Stimulated activated CD4-positive, alpha-beta T cell treated with anti-CD3 and anti-CD28 coated beads, Interleukin-15, amount 100 ng/mL, for 1 hour (primary cell): ENCODE measurements around the gene WDFY2.
A peak's percentile ranks its signal among the peaks of the same experiment; 100 is the strongest.

ENCODE experiments used
- DNase-seq, 2 donors: peaks; one replicate each; pipeline ENCODE4 v3.0.0-alpha.2; 2020; ENCODE audit warnings: low read depth in 1 of 2, low spot score in 1 of 2

WDFY2 gene

DNA sequence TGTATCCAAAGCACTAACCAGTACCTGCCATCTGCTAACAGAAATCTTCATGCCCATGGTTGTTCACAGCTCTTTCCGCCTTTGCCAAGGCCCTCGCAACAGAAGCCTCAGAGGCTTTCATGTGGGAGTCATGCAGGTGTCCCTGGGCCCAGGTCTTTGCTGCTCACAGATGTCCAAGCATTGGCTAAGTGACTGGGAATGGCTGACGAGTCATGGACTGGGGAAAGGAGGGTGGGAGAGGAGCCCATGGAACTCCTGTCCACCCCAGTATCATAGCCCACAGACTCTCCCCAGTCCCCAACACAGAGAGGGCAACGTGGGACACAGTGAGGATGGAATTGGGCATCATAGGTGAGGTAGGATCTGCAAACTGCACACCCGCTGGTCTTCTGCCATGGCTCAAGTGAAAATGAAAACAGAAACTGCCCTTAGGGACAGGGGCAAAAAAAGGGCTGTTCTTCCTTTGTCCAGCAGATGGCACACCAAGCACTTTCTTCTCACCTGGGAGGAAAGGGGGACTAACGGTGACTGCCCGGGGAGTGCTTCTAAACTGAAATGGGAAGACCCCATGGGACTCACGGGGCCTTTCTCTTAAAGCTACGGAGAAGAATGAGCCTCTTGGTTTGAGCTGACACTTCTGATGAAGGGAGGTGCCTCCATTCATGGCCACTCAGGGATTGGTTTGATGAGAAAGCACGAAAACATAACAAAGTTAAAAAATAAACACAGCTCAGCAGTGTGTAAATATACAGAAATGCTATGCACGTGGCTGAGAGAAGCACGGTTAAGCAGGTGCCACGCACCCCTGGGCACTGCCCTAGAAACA lies 230.8 kb downstream of the WDFY2 start:
- DNase-seq: peak; percentile 43 to 48

DNA sequence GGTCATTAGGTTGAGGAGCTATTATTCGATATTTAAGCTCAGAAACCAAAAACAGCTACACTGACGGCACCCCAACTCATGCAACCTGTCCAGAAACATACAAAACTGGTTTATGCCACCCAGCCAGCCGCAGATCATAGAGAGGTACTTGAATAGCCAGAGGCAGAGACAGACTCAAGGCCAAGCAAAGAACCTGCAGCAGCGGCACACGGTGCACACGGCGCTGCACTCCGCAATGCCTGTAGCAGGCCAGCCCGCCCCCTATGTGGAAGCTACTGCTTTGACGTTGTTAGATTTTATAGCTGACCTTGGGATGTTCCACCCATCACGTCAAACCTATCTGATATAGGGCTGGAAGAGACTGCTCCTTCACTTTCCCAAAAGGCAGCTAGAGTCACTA lies 231.6 kb downstream of the WDFY2 start:
- DNase-seq: no peak

DNA sequence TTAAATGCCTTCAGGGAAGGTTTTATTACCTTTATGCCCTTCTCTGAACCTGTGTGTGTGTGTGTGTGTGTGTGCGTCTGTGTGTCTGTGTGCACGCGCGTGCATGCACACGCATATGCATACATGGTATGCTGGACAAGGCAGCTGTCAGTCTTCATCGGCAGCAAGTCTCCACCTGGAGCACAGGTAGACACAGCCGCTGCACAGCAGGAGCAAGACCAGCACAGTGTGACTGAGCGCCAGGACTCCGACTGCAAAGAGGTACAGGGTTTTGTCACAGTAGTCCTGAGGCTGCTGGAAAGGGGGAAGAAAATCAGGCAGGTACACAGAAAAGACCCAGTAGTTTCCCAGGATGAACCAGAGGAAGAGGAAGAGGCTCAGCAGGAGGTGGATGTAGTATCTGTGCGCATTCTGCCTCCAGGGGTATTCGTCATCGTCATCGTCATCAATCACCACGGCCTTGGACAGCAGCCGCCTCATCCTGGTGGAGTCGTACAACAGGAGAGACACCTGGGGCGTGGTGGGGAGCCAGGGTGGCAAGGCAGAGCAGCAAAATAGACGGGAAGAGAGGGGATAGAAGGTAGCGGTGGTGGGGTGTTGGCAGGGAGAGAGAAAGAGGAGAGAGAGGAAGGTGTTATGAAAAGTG lies 232.5 kb downstream of the WDFY2 start:
- no peak for DNase-seq
